H1 (cell line): ENCODE results near the gene NR2F6. TPM values are rescaled to one million over a fixed set of nuclear protein-coding genes. Genes with fewer than 3 reads are reported as not detected.

Experiments
- CTCF ChIA-PET: fragments of 300-600 bp; sonication (Branson Sonifier 250); formaldehyde crosslinking; loops from one replicate; lab custom pipeline; 2021; ENCODE audit not compliant: partially characterized antibody; lab: Charles Lee
- POLR2A ChIA-PET: fragments of 300-600 bp; sonication (Branson Sonifier 250); formaldehyde crosslinking; loops from one replicate; lab custom pipeline; 2021; ENCODE audit warnings: inconsistent platforms; ENCODE audit not compliant: partially characterized antibody; lab: Charles Lee
- DNase-seq, 2 experiments: peaks; one replicate each; pipeline versions ENCODE4 v3.0.0 to v3.0.0-alpha.2; 2010 to 2022; ENCODE audit warnings: low spot score in 2 of 2, low read depth in 1 of 2, mixed read lengths in 1 of 2
- FAIRE-seq: peaks from 2 replicates; lab custom pipeline; 2011; peaks lifted over from hg19 to GRCh38; lab: Jason Lieb, UNC
- H2AFZ ChIP-seq: 2 replicates; pipeline ENCODE4 v1.8.1; 2012; ENCODE audit warnings: low read length, inconsistent platforms
- H2AK5ac ChIP-seq: 2 replicates; pipeline ENCODE4 v1.6.1; 2013; ENCODE audit warnings: low read depth, low read length
- H2BK120ac ChIP-seq: replicated peaks from 2 replicates; pipeline ENCODE3; 2013; ENCODE audit warnings: low read depth, low read length, inconsistent platforms
- H2BK12ac ChIP-seq: 2 replicates; pipeline ENCODE4 v1.6.1; 2013; ENCODE audit warnings: low read depth, low read length
- H2BK15ac ChIP-seq: 2 replicates; pipeline ENCODE4 v1.6.1; 2013; ENCODE audit warnings: low read length
- H2BK20ac ChIP-seq: 2 replicates; pipeline ENCODE4 v1.6.1; 2013; ENCODE audit warnings: low read length
- H2BK5ac ChIP-seq: 2 replicates; pipeline ENCODE4 v1.6.1; 2013; ENCODE audit warnings: low read depth, low read length
- H3K14ac ChIP-seq: 2 replicates; pipeline ENCODE4 v1.6.1; 2013; ENCODE audit warnings: inconsistent platforms; ENCODE audit not compliant: insufficient read length
- H3K18ac ChIP-seq: 2 replicates; pipeline ENCODE4 v1.6.1; 2013; ENCODE audit warnings: low read length; ENCODE audit errors: extremely low read depth
- H3K23ac ChIP-seq: 2 replicates; pipeline ENCODE4 v1.6.1; 2013; ENCODE audit warnings: inconsistent platforms; ENCODE audit not compliant: insufficient read length
- H3K23me2 ChIP-seq: 2 replicates; pipeline ENCODE4 v1.6.1; 2013; ENCODE audit warnings: low read depth, low read length
- H3K27ac ChIP-seq: 2 replicates; pipeline ENCODE4 v1.6.1; 2011; ENCODE audit warnings: low read depth, low read length, inconsistent platforms
- H3K27me3 ChIP-seq, 4 experiments: replicated peaks in 1 of 4; 1 replicate in 1 of 4; 2 replicates in 3 of 4; pipeline versions ENCODE4 v1.6.1 to v1.8.1; 2011 to 2013; ENCODE audit warnings: low read length in 3 of 4, mild to moderate bottlenecking in 3 of 4, inconsistent platforms in 2 of 4, mixed read lengths in 2 of 4, moderate library complexity in 1 of 4; ENCODE audit not compliant: control insufficient read depth in 3 of 4, insufficient read depth in 3 of 4; ENCODE audit errors: extremely low read depth in 1 of 4
- H3K36me3 ChIP-seq, 4 experiments: 2 replicates each; pipeline versions ENCODE4 v1.6.1 to v1.8.1; 2011 to 2013; ENCODE audit warnings: mild to moderate bottlenecking in 4 of 4, low read length in 3 of 4, moderate library complexity in 2 of 4, control low read depth in 1 of 4, inconsistent platforms in 1 of 4; ENCODE audit not compliant: insufficient read depth in 4 of 4, control insufficient read depth in 2 of 4
- H3K4ac ChIP-seq: replicated peaks from 2 replicates; pipeline ENCODE3; 2013; ENCODE audit warnings: low read length, low read depth, mixed read lengths, inconsistent platforms; ENCODE audit not compliant: insufficient read length
- H3K4me1 ChIP-seq, 4 experiments: replicated peaks in 1 of 4; 1 replicate in 1 of 4; 2 replicates in 3 of 4; pipeline versions ENCODE4 v1.6.1 to v1.8.1; 2011 to 2013; ENCODE audit warnings: low read length in 3 of 4, inconsistent platforms in 2 of 4, mixed read lengths in 1 of 4; ENCODE audit not compliant: insufficient read depth in 4 of 4, control insufficient read depth in 3 of 4
- H3K4me2 ChIP-seq, 2 experiments: 2 replicates each; pipeline versions ENCODE4 v1.6.1 to v1.8.1; 2011 to 2013; ENCODE audit warnings: low read depth in 2 of 2, low read length in 2 of 2, control low read depth in 1 of 2, inconsistent platforms in 1 of 2, mild to moderate bottlenecking in 1 of 2; ENCODE audit not compliant: insufficient read depth in 1 of 2
- H3K4me3 ChIP-seq, 4 experiments: fragments of 200-600, 300-600 bp in 1 of 4; sonication (generic), shearing (Covaris generic), sonication (Bioruptor Twin) in 1 of 4; 2 replicates each; pipeline versions ENCODE4 v1.5.1 to v1.8.1; 2011 to 2016; ENCODE audit warnings: low read length in 4 of 4, low read depth in 3 of 4, control low read depth in 2 of 4, inconsistent platforms in 2 of 4, mild to moderate bottlenecking in 2 of 4, mixed read lengths in 1 of 4, moderate library complexity in 1 of 4; ENCODE audit not compliant: insufficient read depth in 2 of 4; ENCODE audit errors: extremely low read depth in 1 of 4
- H3K56ac ChIP-seq: replicated peaks from 2 replicates; pipeline ENCODE3; 2013; ENCODE audit warnings: low read depth, mild to moderate bottlenecking, mixed read lengths, low read length, inconsistent platforms; ENCODE audit not compliant: insufficient read length
- H3K79me1 ChIP-seq: 2 replicates; pipeline ENCODE4 v1.6.1; 2013; ENCODE audit warnings: low read depth, low read length, control low read depth
- H3K79me2 ChIP-seq, 2 experiments: 2 replicates each; pipeline versions ENCODE4 v1.6.1 to v1.8.1; 2012 to 2013; ENCODE audit warnings: low read length in 2 of 2, mild to moderate bottlenecking in 2 of 2, inconsistent platforms in 1 of 2; ENCODE audit not compliant: insufficient read depth in 2 of 2, control insufficient read depth in 1 of 2
- H3K9ac ChIP-seq, 4 experiments: replicated peaks in 1 of 4; 1 replicate in 1 of 4; 2 replicates in 3 of 4; pipeline versions ENCODE4 v1.6.1 to v1.8.1; 2011 to 2013; ENCODE audit warnings: low read depth in 3 of 4, low read length in 3 of 4, control low read depth in 2 of 4, mild to moderate bottlenecking in 2 of 4, moderate library complexity in 2 of 4, inconsistent platforms in 1 of 4; ENCODE audit errors: extremely low read depth in 1 of 4
- H3K9me3 ChIP-seq, 2 experiments: 2 replicates each; pipeline versions ENCODE4 v1.6.1 to v1.8.1; 2012 to 2013; ENCODE audit warnings: mild to moderate bottlenecking in 2 of 2, moderate library complexity in 2 of 2, control low read depth in 1 of 2, inconsistent platforms in 1 of 2, low read depth in 1 of 2, low read length in 1 of 2, mixed read lengths in 1 of 2; ENCODE audit not compliant: insufficient read depth in 2 of 2
- H4K20me1 ChIP-seq, 2 experiments: replicated peaks in 1 of 2; 2 replicates each; pipeline versions ENCODE3 to v1.8.1; 2011 to 2013; ENCODE audit warnings: inconsistent platforms in 2 of 2, low read length in 2 of 2, mild to moderate bottlenecking in 1 of 2; ENCODE audit not compliant: insufficient read depth in 2 of 2, control insufficient read depth in 1 of 2
- H4K5ac ChIP-seq: 2 replicates; pipeline ENCODE4 v1.6.1; 2013; ENCODE audit warnings: low read length, low read depth, mixed read lengths, inconsistent platforms; ENCODE audit not compliant: insufficient read length
- H4K8ac ChIP-seq: 2 replicates; pipeline ENCODE4 v1.8.0; 2013; ENCODE audit warnings: mild to moderate bottlenecking, moderate library complexity, low read length, inconsistent platforms; ENCODE audit not compliant: insufficient read depth; ENCODE audit errors: extremely low read depth
- H4K91ac ChIP-seq: replicated peaks from 2 replicates; pipeline ENCODE3; 2013; ENCODE audit warnings: low read length, mixed read lengths, inconsistent platforms; ENCODE audit not compliant: insufficient read length
- HDAC2 ChIP-seq, 2 experiments: fragments of 300-600 bp in 1 of 2; sonication (generic) in 1 of 2; IDR thresholded peaks; 2 replicates each; pipeline ENCODE4 v1.6.1; 2011 to 2012; ENCODE audit warnings: low read depth in 2 of 2, low read length in 2 of 2, mild to moderate bottlenecking in 2 of 2, moderate library complexity in 2 of 2, borderline replicate concordance in 1 of 2, inconsistent platforms in 1 of 2
- WGBS, 2 experiments: shearing (Covaris generic) in 1 of 2; methylation state at CpG; one replicate each; pipeline versions ENCODE4 v1.1.6 to v1.1.7; 2013 to 2015; ENCODE audit warnings: low lambda C conversion rate in 2 of 2, mixed read lengths in 2 of 2, inconsistent platforms in 1 of 2, low coverage in 1 of 2, missing lambda C conversion rate in 1 of 2; ENCODE audit not compliant: insufficient replicate concordance in 2 of 2, insufficient coverage in 1 of 2, insufficient read length in 1 of 2; ENCODE audit errors: extremely low coverage in 1 of 2, missing lambda C conversion rate in 1 of 2; 5-methylcytosine and 5-hydroxymethylcytosine counted together
- polyA plus RNA-seq, 7 experiments: library from polyadenylated mRNA; depleted of rRNA in 3 of 7; stranded (reverse) in 5 of 7; unstranded in 2 of 7; fragments of >200 nt in 5 of 7; fragments of 200-250 nt in 2 of 7; gene quantifications; 1 replicate in 5 of 7; 2 replicates in 1 of 7; 4 replicates in 1 of 7; pipeline versions ENCODE4 v1.2.1 to v1.2.3, GENCODE V29; 2011 to 2013; ENCODE audit warnings: missing spikeins in 2 of 7, mixed read lengths in 2 of 7
- total RNA-seq: library from RNA; stranded (reverse); fragmentation: NEBNext Ultra II Directional; extraction: Animal tissue kit (Norgen Biotek cat#: 25700); gene quantifications from 2 replicates; pipeline ENCODE4 v1.2.1, GENCODE V29; 2021

NR2F6 gene
- total and polyA plus RNA-seq, 2 of the 8 experiments (the other 6 are each of a cell fraction or from before 2014, with no cell fraction given) = 99.7 to 114 TPM

DNA sequence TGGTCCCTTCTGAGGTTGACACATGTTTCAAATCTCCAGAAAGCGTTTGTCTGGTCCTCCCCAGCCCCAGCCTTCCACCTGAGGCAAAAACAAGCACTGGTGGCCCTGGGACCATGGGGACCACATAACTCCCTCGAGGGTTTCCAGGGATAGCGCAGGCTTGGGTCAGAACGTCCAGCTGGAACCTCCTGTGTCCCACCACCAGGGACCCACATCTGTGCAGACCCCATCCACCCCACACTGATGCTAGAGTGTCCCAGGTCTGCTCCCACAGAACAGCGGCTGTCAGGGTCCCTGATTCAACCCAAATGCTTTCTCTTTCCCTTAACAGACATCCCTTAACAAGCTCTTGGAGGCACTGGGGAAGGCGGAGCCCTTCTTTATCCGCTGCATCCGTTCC, 60.1 kb downstream of the NR2F6 start:
- H3K4ac ChIP-seq = no peak overlapping the region
- no peak overlapping the region for H3K14ac ChIP-seq
- peaks cover 0 to 4% of the 10 kb centered on the region in 2 experiments for H4K20me1 ChIP-seq
- no peak for TF ChIP-seq HDAC2 (IDR thresholded peaks at IDR 0.05; ENCODE audit: borderline replicate concordance in 1 of 2, low read depth in 2 of 2, low read length in 2 of 2)
- H3K4me3 ChIP-seq = no peak overlapping the region
- POLR2A ChIA-PET = no interaction called here
- CTCF ChIA-PET = no interaction called here
- H4K8ac ChIP-seq = no peak overlapping the region
- H3K9ac ChIP-seq = no peak overlapping the region
- H2BK5ac ChIP-seq = no peak overlapping the region
- no peak overlapping the region for H2BK12ac ChIP-seq
- H3K23me2 ChIP-seq = no peaks in the 10 kb centered on the region
- peaks cover 0 to 10% (median 8%) of the 10 kb centered on the region in 4 experiments; a peak in 6 of 7 replicates for H3K4me1 ChIP-seq
- no peak overlapping the region for H3K27ac ChIP-seq
- no peak overlapping the region for H4K91ac ChIP-seq
- peaks cover 5 to 9% (median 7%) of the 10 kb centered on the region in 4 experiments; a peak in 6 of 8 replicates for H3K36me3 ChIP-seq
- H3K23ac ChIP-seq = no peak overlapping the region
- no peak overlapping the region for H2BK15ac ChIP-seq
- H3K27me3 ChIP-seq = no peaks in the 10 kb centered on the region
- H4K5ac ChIP-seq = no peak overlapping the region
- H2AK5ac ChIP-seq = no peak overlapping the region
- no peaks in the 10 kb centered on the region for H3K79me2 ChIP-seq
- no peak overlapping the region for H3K4me2 ChIP-seq
- no peak overlapping the region for H2AFZ ChIP-seq
- H3K56ac ChIP-seq = no peak overlapping the region
- H3K18ac ChIP-seq = no peak overlapping the region
- H3K79me1 ChIP-seq = no peaks in the 10 kb centered on the region
- no peak overlapping the region for H2BK120ac ChIP-seq
- H3K9me3 ChIP-seq = no peaks in the 10 kb centered on the region
- FAIRE-seq (no peak), DNase-seq (no peak)
- no peak overlapping the region for H2BK20ac ChIP-seq
- WGBS, 2 experiments = 76% methylated on average over 8 of the region's 8 CpGs; no CpG with 5 or more reads in 1 of the 2 experiments
